ENCODE measurements around the gene MUS81.
A peak's percentile ranks its signal among the peaks of the same experiment; 100 is the strongest.
"Not testable (repeated sequence)": the region's sequence is repeated elsewhere in the genome, so short reads cannot be mapped to it uniquely, and the experiment has no call there.

MUS81 gene

DNA sequence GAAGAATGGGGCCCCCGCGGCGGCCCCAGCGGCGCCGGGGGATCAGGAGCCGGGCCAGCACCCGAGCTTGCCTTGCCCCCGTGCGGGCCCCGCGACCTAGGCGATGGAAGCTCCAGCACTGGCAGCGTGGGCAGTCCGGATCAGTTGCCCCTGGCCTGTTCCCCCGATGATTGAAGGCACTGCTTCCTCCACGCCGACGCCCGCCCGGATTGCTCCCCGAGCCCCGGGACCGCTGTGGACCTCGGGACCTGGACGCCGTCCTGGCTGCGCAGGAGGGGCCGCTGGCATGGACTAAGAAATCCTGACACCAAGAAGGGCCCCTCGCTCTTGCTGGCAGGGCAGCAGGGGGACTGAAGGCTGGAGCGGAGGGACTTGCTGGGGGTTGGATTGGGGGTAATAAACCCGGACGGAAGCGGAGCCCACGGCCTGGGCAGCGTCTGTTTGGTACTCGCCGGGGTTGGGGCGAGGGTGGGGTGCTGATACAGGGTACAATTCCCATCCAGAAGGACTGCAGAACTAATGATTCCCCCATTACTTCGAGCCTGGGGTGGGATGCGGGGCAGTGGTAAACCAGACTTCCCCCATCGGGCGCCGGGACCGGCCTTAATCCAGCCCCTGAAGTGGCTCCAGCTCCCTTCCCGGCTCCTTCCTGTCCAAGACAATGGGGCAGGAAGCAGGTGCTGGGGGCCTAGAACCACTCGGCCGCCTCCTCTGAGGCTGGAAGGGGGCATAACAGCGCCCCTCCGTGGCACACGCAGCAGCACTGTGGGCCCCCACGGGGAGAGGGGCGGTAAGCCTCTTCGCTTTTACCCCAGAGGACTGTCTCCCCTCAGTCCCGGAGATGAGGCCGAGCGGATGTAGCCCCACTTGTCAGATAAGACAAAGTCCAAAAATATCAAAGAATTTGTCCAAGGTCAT, 31.2 kb downstream of the MUS81 start:
- Mint-ChIP-seq H3K9me3 (no peaks in the 10 kb centered on the region), H3K27ac (peak overlapping the region in 2 of 3 experiments; percentile 14 to 50), H3K27me3 (ENCODE audit: low read depth) (peaks cover 24% of the 10 kb centered on the region), H3K4me1 (peaks cover 40% of the 10 kb centered on the region), H3K36me3 (ENCODE audit: low read depth) (peaks cover 5% of the 10 kb centered on the region), H3K4me3 (peak overlapping the region; percentile 81 to 92 (median 84))
- TF ChIP-seq, protein P1, sequence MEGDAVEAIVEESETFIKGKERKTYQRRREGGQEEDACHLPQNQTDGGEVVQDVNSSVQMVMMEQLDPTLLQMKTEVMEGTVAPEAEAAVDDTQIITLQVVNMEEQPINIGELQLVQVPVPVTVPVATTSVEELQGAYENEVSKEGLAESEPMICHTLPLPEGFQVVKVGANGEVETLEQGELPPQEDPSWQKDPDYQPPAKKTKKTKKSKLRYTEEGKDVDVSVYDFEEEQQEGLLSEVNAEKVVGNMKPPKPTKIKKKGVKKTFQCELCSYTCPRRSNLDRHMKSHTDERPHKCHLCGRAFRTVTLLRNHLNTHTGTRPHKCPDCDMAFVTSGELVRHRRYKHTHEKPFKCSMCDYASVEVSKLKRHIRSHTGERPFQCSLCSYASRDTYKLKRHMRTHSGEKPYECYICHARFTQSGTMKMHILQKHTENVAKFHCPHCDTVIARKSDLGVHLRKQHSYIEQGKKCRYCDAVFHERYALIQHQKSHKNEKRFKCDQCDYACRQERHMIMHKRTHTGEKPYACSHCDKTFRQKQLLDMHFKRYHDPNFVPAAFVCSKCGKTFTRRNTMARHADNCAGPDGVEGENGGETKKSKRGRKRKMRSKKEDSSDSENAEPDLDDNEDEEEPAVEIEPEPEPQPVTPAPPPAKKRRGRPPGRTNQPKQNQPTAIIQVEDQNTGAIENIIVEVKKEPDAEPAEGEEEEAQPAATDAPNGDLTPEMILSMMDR (IDR thresholded peaks at IDR 0.05; ENCODE audit: unreplicated experiment in 3 of 3), result peak in 1 of 3 experiments; percentile 4

DNA sequence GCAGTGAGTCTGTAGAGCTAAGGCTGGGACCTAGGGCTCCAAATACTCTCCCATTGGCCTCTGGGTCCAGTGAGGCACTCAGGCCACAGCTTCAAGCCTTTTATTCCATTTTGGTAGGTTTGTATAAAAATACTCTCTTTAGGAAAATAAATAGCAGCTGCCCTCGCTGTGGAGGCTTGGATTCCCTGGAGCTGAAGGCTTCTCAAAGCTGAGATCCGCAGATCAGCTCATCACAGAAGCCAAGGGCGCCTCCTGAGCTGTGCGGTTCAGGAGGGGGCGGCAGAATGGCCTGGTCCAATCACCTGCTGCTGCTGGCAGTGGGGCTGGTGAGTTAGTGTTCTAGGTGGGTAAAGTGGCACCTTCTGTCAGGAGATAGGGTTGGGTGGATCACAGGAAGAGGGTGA, 31.9 kb downstream of the MUS81 start:
- H3K36me3 Mint-ChIP-seq (ENCODE audit: low read depth); H3K9me3 Mint-ChIP-seq: not testable (repeated sequence)
- Mint-ChIP-seq H3K4me1 (peaks cover 34% of the 10 kb centered on the region), H3K4me3 (peak overlapping the region; percentile 72 to 84 (median 81)), H3K27me3 (ENCODE audit: low read depth) (peaks cover 30% of the 10 kb centered on the region), H3K27ac (peak overlapping the region in 2 of 3 experiments; percentile 14 to 50)

- peak overlapping the region in 1 of 3 experiments; percentile 14 for H3K27ac Mint-ChIP-seq
- no peaks in the 10 kb centered on the region for H3K9me3 Mint-ChIP-seq
- H3K4me1 Mint-ChIP-seq, result peaks cover 34% of the 10 kb centered on the region
- TF ChIP-seq, protein P1 (IDR thresholded peaks at IDR 0.05; ENCODE audit: unreplicated experiment in 3 of 3), result no peak
- no peaks in the 10 kb centered on the region for H3K36me3 Mint-ChIP-seq (ENCODE audit: low read depth)
- H3K27me3 Mint-ChIP-seq (ENCODE audit: low read depth), result peaks cover 37% of the 10 kb centered on the region
- H3K4me3 Mint-ChIP-seq, result peak overlapping the region; percentile 72 to 84 (median 81)
Measured at GRCh38 chr11:65892661-65893317, 32.6 kb downstream of the MUS81 start.

- Mint-ChIP-seq H3K27me3 (ENCODE audit: low read depth) (peaks cover 50% of the 10 kb centered on the region), H3K4me3 (peak overlapping the region; percentile 34 to 64 (median 37)), H3K9me3 (no peaks in the 10 kb centered on the region), H3K27ac (peak overlapping the region in 2 of 3 experiments; percentile 30 to 60), H3K4me1 (peaks cover 33% of the 10 kb centered on the region), H3K36me3 (ENCODE audit: low read depth) (no peaks in the 10 kb centered on the region)
- TF ChIP-seq, protein P1 (IDR thresholded peaks at IDR 0.05; ENCODE audit: unreplicated experiment in 3 of 3), result no peak
Measured at GRCh38 chr11:65894034-65894591, 33.9 kb downstream of the MUS81 start.

- peaks cover 21% of the 10 kb centered on the region for H3K4me1 Mint-ChIP-seq
- no peak overlapping the region for H3K27ac Mint-ChIP-seq
- H3K36me3 Mint-ChIP-seq (ENCODE audit: low read depth), result no peaks in the 10 kb centered on the region
- no peaks in the 10 kb centered on the region for H3K9me3 Mint-ChIP-seq
- peaks cover 61% of the 10 kb centered on the region for H3K27me3 Mint-ChIP-seq (ENCODE audit: low read depth)
- H3K4me3 Mint-ChIP-seq, result peak overlapping the region in 2 of 3 experiments; percentile 3 to 40
- TF ChIP-seq, protein P1 (IDR thresholded peaks at IDR 0.05; ENCODE audit: unreplicated experiment in 3 of 3), result no peak
Measured at GRCh38 chr11:65895482-65895981, 35.3 kb downstream of the MUS81 start.

Data from nephron (organoid).